Lower leg skin (tissue), 3 donors: ENCODE results near the gene CHST8.

Source experiments
- CTCF ChIP-seq, 3 donors: fragments of 450-650 bp; IDR thresholded peaks; one replicate each; pipeline ENCODE4 v1.5.1; 2016; ENCODE audit warnings: antibody characterized with exemption in 3 of 3, mild to moderate bottlenecking in 3 of 3, moderate library complexity in 2 of 3
- POLR2A ChIP-seq, 2 donors: fragments of 450-650 bp; IDR thresholded peaks; one replicate each; pipeline ENCODE4 v1.6.1; 2016 to 2017; ENCODE audit warnings: antibody characterized with exemption in 2 of 2, mild to moderate bottlenecking in 1 of 2, moderate library complexity in 1 of 2

GRCh38 chr19:33815380-33816340 lies 193.9 kb downstream of the CHST8 start:
- TF ChIP-seq CTCF (IDR thresholded peaks at IDR 0.05): no peak
- TF ChIP-seq POLR2A (IDR thresholded peaks at IDR 0.05): no peak
